Activated naive CD8-positive, alpha-beta T cell treated with anti-CD3 and anti-CD28 coated beads, Interleukin-2, amount 50 U/mL, for 16 hours (primary cell): ENCODE measurements around the gene SRSF10.
"Not testable (repeated sequence)": the region's sequence is repeated elsewhere in the genome, so short reads cannot be mapped to it uniquely, and the experiment has no call there.

ENCODE experiments used
- DNase-seq: peaks from one replicate; pipeline ENCODE4 v3.0.0-alpha.2; 2020; ENCODE audit warnings: low read depth, low spot score

Gene SRSF10

DNA sequence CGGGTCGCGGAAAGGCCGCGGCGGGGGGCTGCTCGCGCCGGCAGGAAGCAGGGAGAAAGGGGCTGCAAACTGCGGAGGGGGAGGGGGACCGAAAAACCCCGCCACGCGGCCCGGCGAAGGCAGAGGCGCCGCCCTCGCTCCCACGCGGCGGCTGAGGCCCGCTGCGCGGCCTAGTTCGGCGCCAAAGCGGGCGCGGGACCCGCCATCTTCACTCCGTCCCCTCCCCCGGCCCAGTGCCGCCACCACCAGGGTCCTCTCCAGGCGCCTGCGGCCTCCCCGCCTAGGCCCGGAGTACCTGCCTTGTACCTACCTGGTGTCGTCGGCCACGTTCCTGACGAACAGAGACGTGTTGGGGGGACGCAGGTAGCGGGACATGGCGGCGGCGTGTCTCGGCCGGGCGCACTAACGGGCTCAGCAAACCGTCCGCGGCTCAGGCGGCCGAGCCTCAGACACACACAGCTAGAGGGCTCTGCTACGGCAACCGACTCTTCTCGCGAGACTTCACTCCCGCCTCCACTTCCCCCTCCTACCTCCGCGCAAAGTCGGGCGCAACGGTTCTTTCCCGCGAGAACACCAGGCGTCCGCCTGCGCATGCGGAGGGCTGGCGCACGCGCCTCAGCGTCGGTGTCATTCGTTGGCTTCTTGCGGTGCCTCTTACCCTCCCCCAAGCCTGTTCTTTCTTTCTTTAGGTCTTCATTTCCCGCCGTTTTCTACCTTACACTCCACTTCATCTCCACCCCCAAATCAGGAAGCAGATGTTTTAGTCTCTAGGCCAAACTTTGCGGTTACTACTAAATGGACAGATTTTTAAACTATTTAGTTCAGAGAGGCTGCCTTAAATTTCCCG lies at the start of gene SRSF10:
Gene SRSF10 (minus strand): TSS at position 447 of the 847 bp plus-strand sequence. CDS start 72 bp downstream, at position 375.
- DNase-seq = peak; percentile 95

DNA sequence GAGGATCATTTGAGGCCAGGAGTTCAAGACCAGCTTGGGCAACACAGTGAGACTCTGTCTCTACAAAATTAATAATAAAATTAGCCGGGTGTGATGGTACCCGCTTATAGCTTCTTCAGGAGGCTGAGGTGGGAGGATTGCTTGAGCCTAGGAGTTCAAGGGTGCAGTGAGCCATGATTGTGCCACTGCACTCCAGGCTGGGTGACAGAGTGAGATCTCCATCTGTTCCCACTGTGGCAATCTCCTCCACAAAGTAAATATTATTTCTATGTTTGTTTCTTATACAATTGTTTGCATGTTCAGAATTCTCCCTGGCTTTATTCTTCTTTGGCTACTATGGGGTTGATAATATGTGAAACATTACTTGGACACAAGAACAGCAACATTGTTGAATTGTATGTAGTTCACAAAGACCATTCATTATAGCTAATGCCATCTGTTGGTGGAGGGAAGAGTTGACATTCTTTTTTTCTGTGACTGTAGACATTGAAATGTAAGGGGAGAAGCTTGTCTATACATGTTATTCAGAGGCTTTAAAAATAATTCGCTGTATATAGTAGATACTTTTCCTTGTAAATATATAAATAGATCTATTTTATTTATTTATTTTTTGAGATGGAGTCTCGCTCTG lies 47.8 kb upstream of the SRSF10 start:
- no peak for DNase-seq

DNA sequence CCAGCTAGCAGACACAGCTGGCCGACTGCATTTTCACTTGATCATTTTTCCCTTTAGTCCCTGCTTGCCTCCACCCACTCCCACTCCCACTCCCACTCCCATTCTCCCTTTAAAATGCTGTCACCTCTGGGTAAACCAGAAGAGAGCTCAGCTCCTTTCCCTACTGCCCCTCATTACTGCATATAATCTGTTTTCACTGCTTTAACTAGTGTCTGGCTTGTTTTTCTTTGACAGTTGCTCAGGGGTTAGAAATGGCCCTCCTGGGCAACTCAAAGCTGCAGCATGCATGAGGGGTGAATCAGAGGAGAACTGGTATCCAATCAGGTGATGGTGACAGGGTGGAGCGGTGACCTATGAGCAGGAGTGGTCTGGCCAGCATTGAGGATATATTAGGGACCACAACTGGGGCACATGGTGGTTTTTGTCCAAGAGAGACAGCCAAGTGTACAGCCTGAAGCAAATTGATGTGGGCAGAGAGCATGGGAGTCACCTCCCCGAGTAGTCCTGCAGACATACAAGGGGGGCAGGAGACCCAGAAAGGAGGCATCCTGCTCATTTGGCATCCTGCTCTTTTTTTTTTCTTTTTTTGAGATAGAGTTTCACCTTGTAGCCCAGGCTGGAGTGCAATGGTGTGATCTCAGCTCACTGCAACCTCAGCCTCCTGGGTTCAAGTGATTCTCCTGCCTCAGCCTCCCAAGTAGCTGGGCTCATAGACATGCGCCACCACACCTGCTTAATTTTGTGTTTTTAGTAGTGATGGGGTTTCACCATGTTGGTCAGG lies 42.6 kb upstream of the SRSF10 start:
- DNase-seq = no peak

DNA sequence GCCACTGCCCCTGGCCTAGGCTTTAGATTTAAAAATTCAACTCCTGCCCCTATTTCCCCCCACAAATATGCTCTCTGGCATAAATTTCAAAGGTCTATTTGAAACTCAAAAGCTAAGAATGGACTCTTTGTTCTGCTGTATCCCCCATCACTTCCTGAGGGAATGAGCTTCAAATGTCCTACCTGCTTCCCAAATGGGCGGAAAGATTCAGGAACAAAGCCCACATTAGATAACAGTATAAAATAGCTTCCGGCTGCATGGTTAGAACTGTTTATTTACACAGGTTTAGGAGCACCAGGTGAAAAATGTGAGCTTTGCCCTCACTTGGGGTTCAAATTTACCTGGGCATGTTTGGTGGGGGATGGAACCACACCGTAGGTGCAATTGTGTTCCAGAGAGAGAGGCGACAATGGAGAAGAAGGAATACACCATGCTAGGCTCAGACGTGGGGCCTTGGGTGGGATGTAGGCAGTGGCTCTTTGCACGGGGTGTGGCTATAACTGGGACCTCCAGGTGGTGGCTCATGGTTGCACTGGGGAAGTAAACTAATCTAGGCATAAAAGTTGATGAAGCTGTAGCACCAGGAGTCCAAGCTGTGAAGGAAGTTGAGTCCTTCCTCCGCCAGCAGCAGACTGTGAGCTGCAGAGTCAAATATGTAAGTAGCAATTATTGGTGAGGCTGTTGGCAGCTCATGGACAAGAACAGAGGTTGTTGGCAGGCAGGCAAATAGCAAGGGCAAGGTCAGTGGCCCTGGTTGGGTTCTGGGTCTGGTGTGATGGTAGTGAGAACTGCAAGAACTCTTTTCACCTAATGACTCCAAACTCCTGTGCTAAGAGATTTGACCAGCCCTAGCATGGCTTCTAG lies 41.5 kb upstream of the SRSF10 start:
- no peak for DNase-seq

DNA sequence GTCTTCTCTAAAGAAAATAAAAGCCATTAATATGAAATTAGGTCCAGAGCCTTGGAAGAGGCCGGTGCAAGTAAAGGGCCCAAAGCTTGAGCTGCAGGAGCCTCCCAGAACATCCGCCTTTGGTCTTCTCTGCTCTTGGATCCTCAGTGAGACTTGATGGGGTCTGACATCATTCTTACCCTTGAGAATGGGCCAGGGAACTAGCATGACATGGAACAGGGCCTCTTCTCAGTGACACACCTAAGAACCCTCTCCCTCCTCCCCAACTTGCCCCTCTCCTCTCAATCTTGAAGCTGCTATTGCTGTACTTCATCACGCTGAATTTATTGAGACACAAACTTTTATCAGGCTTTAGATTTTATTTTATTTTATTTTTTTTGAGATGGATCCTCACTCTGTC lies 40.3 kb upstream of the SRSF10 start:
- DNase-seq = no peak

DNA sequence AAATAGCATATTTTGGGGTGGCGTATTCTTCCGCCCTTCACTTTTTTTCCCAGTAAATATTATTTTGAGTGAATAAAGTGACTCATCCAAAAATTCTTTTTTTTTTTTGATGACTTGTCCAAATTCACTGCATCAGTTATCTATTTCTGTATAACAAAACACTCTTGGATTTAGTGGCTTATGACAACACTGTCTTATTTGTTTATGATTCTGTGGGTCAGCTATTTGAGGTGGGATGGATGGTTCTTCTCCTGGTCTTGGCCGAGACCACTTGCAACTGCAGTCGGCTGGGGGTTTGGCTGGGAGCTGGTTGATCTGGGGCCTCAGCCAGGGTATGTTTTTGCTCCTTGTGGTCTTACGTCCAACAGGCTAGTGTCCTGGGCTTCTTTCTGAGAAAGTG lies 39.9 kb upstream of the SRSF10 start:
- no peak for DNase-seq

DNA sequence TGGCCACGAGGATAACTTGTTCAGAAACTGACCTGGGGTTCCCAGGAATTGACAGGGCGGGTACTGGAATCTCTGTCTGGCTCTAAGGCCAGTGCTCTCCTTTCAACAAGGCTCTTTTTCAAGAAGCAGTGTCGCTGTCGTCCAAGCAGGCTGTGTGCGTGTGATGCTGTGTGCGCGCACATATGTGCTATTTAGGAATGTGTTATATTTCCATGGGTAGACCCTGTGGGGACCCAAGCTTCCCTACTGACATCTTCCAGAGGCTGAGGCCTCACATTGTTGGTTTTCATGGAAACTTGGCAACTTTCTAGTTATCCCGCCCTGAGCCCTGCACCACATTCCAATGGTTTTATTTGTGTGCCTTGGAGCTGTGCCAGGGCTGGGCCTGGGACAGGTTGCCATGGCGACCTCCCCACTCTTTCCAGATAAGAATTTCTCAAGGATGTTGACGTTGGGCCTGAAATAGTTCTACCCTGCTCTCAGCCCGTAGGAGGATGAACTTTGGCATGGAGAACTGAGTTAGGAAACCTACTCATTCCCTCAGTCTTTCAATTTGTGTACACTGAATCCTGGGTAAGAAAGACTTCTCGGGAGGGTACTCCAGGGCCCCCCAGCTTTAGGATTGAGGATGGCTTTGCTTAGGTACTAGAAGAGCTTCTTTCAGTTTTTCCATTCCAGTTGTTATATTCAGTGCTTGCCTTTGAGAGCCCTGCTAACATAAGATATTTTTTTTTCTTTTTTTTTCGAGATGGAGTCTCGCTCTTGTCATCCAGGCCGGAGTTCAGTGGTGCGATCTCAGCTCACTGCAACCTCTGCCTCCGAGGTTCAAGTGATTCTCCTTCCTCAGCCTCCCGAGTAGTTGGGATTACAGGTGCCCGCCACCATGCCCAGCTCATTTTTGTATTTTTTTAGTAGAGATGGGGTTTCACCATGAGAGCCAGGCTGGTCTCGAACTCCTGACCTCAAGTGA lies 38.8 kb upstream of the SRSF10 start:
- DNase-seq = no peak

DNA sequence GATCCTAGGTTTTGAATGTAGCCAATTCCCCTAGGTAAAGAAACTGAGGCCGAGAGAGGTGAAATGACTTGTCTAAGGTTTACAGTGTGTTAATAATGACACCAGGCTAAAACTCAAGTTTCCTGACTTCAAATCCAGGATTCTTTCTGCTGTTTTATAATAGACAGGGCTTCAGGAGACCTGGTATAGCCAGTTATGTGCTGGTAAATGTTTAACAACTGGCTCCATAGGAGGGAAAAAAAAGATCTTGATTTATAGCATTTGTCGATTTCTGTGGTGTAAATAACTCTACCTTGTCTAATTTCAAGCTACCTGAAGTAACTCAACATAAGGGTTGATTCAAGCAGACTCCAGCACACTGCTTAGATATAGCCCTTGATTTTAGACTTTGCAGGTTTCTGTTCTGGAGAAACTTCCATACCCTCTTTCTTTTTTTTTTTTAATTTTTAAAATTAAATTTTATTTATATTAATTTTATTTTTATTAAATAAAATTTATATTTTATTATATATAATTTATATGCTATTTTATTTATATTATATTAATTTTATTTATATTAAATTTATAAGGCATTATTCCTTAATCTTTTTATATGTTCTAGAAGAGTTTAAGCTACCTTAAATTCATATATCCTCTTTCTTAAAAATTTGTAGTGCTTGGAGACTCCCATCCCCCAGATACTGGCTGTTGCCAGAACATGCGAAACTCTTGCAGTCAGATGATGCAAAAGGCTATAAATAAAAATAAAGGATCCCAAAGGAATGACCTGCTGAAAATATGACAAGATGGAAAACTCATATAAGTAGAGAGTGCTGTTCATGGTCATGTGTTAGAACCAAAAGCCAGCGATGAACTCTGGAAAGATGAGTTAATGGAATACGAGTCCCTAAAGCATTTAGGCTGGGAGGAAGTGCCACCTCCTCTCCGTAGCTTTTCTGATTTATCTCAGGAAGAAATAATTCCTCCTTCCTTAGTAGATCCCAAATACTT lies 35.4 kb upstream of the SRSF10 start:
- no peak for DNase-seq

DNA sequence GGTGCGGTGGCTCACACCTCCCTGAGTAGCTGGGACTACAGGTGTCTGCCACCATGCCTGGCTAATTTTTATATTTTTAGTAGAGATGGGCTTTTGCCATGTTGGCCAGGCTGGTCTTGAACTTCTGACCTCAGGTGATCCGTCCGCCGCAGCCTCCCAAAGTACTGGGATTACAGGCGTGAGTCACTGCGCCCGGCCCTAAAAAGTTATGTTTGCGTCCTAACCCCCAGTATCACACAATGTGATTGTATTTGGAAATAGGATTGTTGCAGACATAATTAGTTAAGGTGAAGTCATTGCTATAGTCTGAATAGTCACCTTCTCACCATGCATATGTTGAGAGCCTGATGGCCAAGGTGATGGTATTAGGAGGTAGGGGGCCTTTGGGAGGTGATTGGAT lies 32.8 kb upstream of the SRSF10 start:
- not testable (repeated sequence) for DNase-seq

DNA sequence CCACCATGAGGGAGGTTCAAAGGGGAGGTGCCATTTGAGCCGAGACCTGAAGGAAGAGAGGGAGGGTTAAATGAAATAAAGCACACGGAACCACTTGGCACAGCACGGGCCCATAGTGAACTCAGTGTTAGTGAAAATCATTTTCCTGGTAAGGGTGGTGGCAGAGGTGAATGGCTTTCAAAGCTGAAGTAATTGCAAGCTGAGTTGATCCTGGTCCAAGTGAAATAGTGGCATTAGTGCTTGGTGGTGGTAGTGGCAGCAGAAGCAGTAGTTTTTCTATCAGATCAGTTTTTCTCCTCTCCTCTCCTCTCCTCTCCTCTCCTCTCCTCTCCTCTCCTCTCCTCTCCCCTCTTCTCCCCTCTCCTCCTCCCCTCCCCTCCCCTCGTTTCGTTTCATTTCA lies 30.5 kb upstream of the SRSF10 start:
- no peak for DNase-seq

DNA sequence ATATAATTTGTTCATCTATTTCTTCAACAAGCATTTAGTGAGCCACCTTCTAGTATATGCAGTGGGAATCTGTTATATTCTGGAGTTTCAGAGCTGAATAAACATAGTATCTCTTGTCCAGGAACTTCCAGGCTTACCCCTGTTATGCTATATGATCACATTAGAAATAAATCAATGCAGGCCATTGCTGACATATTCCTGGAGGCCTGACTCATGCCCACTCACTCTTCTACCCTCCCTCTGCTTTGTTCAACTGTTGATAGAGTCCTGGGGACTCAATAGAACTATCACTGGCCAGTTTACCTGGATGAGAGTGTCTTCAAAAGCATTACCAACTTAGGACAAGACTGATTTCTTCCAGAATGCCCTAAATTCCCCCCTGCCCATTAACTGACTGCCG lies 29.3 kb upstream of the SRSF10 start:
- DNase-seq = no peak

DNA sequence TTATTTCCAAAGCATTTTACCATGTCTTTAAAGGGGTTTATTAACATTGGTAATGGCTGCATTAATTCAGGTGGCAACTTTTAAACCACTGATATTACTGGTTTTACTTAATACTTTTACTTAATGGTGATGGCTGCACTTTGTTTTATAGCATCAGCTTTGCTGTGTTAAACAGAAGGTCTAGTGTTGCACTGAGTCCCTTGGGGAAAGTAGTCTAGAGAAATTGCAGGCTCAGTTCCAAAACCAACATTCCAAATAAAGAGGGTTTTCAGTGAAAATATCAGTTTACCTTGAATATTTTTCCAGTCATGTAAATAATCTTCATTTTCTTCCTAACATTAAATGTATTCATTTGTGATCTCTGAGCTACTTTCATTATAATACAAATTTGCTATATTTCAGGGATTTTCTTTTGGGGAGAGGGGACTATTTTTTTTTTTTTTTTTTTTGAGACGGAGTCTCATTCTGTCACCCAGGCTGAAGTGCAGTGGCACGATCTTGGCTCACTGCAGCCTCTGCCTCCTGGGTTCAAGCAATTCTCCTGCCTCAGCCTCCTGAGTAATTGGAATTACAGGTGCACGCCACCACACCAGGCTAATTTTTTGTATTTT lies 28.6 kb upstream of the SRSF10 start:
- not testable (repeated sequence) for DNase-seq

DNA sequence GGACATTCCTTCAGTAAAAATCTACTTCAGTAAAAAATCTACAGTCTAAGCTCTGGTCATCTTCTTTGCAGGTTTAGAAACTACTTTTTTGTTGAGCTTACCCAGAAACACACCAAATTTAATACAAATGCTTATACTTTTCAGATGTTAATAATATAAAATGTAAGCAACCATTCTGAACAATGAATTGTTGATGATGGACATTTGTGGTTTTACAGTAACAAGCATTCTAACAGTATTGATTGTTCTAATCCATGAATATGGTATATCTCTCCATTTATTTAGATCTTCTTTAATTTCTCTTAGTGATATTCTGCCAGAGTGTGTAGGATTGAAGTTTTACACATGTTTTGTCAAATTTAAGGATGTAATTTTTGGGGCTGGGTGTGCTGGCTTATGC lies 27.0 kb upstream of the SRSF10 start:
- DNase-seq = no peak

DNA sequence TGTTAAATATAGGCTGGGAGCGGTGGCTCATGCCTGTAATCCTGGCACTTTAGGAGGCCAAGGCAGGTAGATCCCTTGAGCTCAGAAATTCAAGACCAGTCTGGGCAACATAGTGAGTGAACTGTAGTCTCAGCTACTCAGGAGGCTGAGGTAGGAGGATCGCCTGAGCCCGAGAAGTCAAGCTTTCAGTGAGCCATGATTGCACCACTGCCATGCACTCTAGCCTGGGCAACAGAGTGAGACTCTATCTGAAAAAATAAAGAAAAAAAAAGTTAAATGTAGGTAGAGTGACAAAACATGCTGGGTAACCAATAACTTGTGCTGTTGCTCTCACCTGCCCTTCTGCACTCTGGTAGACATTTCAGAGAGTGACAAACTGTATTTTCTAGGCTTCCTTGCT lies 25.0 kb upstream of the SRSF10 start:
- no peak for DNase-seq

DNA sequence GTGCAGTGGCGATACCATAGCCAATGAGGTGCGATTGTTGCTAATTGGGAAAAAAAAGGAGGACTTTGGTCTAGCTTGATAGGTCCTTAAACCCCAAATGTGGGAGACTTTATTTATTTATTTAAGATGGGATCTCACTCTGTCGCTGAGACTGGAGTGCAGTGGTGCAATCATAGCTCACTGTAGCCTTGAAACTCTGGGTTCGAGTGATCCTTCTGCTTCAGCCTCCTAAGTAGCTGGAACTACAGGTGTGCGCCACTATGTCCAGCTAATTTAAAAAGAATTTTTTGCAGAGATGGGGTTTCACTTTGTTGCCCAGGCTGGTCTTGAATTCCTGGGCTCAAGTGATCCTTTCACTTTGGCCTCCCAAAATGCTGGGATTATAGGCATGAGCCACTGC lies 24.0 kb upstream of the SRSF10 start:
- DNase-seq = no peak

DNA sequence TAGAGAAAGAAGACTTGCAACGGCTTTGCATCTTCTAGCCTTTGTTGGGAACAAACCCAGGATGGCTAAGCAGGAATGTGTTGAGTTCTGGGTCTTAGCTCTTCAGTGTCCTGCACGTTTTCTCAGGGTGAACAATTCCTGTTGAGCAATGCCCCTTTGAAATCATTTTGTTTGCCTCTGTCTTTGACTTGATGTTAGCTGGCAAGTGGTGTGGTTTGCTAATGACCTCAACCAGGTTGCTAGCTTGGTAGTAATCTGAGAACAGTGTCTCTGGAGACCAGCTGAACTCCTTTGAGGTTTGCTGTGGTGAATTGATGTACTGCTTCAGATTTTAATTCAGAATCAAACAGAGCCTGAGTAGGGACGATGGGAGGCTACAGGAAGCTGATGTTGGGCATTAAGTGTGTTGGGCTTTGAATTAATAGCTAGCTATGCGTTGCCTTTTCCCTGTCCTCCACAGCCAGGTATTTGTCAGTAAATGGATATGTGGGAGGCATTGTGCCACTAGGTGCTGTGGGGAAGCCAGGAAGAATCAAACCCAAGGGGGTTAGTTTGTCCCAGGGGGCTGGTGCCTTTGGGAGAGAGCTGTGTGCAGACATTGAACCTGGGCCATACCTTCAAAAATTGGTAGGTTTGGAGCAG lies 23.3 kb upstream of the SRSF10 start:
- DNase-seq = no peak

DNA sequence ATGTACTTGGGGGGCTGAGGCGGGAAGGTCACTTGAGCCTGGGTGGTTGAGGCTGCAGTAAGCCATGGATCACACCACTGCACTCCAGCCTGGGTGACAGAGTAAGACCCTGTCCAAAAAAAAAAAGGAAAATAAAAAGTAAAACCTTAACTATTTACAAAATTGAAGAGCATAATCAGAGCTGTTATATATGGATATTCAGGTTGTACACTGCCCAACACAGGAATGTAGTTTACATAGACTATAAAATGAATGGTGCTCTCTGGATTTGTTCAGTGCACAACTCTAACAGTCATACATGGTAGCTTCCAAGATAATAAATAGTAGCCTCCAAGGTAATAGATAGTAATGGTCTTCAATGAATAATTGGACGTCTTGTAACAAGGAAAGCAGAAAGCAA lies 22.6 kb upstream of the SRSF10 start:
- no peak for DNase-seq

DNA sequence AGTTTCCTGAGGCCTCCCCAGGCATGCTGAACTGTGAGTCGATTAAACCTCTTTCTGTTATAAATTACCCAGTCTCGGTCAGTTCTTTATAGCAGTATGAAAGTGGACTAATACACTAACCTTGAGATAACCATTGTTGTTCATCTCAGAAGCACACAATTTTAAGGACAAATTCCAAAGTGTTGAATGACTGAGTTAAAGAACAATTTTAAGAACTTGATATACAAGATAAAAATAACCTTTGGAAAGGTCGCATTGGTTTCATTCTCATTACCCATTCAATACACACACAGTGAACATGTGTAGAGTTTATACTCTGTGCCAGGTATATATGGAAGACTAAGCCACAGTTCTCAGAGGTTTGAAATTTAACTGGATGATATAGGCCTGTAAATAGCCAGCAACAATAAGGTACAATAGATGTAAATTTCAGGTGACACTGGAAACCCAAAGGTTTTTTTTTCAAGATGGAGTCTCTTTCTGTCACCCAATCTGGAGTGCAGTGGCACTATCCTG lies 19.1 kb upstream of the SRSF10 start:
- no peak for DNase-seq
